CD4-positive, alpha-beta T cell treated with Interleukin-15 for 4 hours (primary cell): Measurements from ENCODE around the gene MGAT3.

ENCODE experiments used
- DNase-seq: peaks from one replicate; pipeline ENCODE4 v3.0.0-alpha.2; 2020; ENCODE audit warnings: low spot score

The MGAT3 gene

GRCh38 chr22:39452740-39453040 is 4.1 kb upstream of the MGAT3 start:
- no peak for DNase-seq

- DNase-seq, result no peak
Observed at GRCh38 chr22:39453765-39454378, 2.9 kb upstream of the MGAT3 start.

GRCh38 chr22:39454385-39454871 is 2.4 kb upstream of the MGAT3 start:
- no peak for DNase-seq

GRCh38 chr22:39457198-39457555 is 365 bp downstream of the MGAT3 start:
- no peak for DNase-seq

- no peak for DNase-seq
Observed at GRCh38 chr22:39457556-39458443, 988 bp downstream of the MGAT3 start.

GRCh38 chr22:39458444-39459083 is 1.8 kb downstream of the MGAT3 start:
- DNase-seq, result no peak

- DNase-seq, result no peak
Observed at GRCh38 chr22:39459681-39460080, 2.9 kb downstream of the MGAT3 start.

GRCh38 chr22:39462443-39463221 is 5.8 kb downstream of the MGAT3 start:
- DNase-seq, result no peak

- no peak for DNase-seq
Observed at GRCh38 chr22:39463277-39463676, 6.5 kb downstream of the MGAT3 start.

GRCh38 chr22:39463931-39464390 is 7.1 kb downstream of the MGAT3 start:
- no peak for DNase-seq

- no peak for DNase-seq
Observed at GRCh38 chr22:39466228-39467006, 9.6 kb downstream of the MGAT3 start.

GRCh38 chr22:39467390-39467895 is 10.6 kb downstream of the MGAT3 start:
- no peak for DNase-seq

- DNase-seq, result no peak
Observed at GRCh38 chr22:39468487-39469325, 11.9 kb downstream of the MGAT3 start.

GRCh38 chr22:39469326-39469680 is 12.5 kb downstream of the MGAT3 start:
- no peak for DNase-seq

- DNase-seq, result no peak
Observed at GRCh38 chr22:39469681-39470450, 13.1 kb downstream of the MGAT3 start.

- DNase-seq, result no peak
Observed at GRCh38 chr22:39470451-39471291, 13.9 kb downstream of the MGAT3 start.

GRCh38 chr22:39471381-39472141 is 14.7 kb downstream of the MGAT3 start:
- peak; percentile 4 for DNase-seq
